OCI-LY1 (cell line): ENCODE measurements around the gene EPHA4.

ENCODE experiments used
- CTCF ChIP-seq: fragments of 200-600 bp; sonication (generic), shearing (Covaris generic); IDR thresholded peaks from 2 replicates; pipeline ENCODE4 v1.5.1; 2017; ENCODE audit warnings: mild to moderate bottlenecking, antibody characterized with exemption, low read length, moderate library complexity, mixed read lengths
- EZH2 ChIP-seq: fragments of 200-600 bp; sonication (generic), shearing (Covaris generic); IDR thresholded peaks from 2 replicates; pipeline ENCODE4 v1.8.0; 2017; ENCODE audit warnings: borderline replicate concordance, mixed run types, mild to moderate bottlenecking, antibody characterized with exemption, low read length, moderate library complexity, mixed read lengths

- TF ChIP-seq CTCF = no peak
- TF ChIP-seq EZH2 = no peak
These were observed 123.2 kb downstream of the EPHA4 start for GRCh38 chr2:221448844-221449390.
